Ramos (cell line): Measurements from ENCODE around the gene MRFAP1.
"Not testable (repeated sequence)": the region's sequence is repeated elsewhere in the genome, so short reads cannot be mapped to it uniquely, and the experiment has no call there.

Experiments
- in situ Hi-C: fragments of 300-500 bp; cut with MboI; formaldehyde crosslinking; loops from one replicate; pipeline ENCODE4 v1.14.3; 2022; ENCODE audit warnings: low sequenced_read_pairs; ENCODE audit not compliant: unreplicated experiment

Gene MRFAP1

DNA sequence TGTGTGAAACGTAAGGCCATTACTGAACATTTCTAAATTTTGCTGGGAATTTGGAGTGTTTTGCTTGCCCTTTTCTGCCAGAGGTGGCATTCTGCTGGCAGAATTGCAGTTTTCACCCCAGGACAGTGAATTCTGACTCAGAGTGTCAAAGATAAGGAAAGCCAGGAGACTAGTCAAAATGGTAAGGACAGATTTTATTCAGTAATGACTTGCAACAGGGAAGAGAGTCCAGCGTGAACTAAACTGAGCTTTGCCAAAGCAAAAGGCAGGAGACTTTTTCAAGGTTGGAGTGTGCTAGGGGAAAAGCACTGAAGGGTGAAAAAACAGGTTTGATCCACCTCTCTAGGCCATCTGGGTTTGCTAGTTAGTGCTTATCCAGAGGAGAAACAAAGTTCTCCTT is 19.4 kb downstream of the MRFAP1 start:
- in situ Hi-C loops = no loop called here

DNA sequence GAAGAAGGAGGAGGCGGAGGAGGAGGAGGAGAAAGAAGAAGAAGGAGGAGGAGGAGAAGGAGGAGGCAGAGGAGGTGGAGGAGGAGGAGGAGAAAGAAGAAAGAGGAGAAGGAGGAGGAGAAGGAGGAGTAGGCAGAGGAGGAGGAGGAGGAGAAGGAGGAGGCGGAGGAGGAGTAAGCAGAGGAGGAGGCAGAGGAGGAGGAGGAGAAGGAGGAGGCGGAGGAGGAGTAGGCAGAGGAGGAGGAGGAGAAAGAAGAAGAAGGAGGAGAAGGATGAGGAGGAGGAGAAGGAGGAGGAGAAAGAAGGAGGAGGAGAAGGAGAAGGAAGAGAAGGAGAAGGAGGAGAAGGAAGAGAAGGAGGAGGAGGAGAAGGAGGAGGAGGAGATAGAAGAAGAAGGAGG is 19.9 kb downstream of the MRFAP1 start:
- in situ Hi-C loops = no loop called here

DNA sequence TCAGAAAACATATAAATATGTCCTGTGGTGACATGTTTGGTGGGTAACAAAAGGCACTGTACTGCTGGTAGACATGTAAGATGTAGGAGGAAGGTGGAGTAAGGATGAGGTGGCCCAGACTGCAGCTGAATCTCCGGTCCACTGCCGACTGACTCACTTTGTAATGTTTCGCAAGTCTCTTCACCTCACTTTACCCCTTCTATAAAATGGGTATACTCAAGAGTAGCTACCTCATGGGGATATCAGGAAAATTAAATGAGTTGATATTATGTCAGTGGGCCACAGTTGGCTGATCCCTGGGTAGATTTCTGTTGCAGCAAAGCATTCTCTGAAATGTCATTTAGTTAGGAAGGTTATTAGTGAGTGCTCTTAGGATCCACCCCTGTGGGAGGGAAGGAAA is 22.1 kb downstream of the MRFAP1 start:
- in situ Hi-C loops = no loop called here

DNA sequence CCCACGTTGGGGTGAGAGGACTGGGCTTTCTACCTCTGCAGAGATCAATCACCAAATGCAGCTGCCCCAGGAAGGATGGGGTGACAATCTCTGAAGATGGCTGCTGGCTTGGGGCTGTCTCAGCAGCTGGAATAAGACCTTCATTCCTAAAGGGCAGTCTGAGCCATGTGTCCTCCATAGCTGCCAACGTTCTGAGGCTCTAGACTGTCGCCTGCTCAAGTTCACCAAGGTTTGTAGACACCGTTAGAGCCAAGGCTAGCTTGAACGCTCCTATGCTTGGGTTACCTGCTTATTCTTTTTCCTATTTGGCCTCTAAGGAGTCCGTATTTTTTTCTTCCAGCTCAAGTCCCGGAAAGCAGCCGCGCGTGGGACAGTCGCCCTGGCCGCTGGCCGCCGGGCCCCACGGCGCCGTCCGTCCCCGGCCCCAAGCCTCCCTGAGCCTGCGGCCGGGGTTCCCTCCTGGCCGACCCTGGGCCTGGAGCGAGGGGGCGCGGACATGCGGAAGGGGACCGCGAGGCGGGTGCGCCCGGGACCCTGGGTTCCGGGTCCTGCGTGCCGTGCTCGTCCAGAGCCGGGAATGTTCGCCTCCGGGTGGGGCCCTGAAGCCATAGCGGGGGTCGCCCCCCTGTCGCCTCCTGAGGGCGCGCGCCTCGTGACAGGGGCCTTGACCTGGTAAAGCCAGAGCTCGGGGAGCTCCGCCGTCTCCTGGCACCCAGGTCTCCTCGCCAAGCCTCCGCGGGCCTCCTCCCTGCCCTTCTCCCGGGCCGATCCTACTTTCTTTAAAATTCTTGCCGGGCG is 23.3 kb downstream of the MRFAP1 start:
- in situ Hi-C loops = no loop called here

DNA sequence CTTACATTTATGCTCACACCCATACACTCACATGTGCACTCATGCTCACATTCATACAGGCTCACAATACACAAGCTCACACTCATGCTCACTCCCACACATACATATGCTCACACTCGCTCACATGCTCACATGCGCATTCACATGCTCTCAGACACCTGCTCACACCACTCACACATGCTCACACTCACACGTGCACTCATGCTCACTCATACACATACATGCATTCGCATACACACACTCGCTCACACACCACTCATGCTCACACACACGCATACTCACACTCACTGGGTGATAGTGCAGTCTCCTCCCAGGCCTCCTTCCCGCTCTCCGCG is 24.8 kb downstream of the MRFAP1 start:
- in situ Hi-C loops = no loop called here

DNA sequence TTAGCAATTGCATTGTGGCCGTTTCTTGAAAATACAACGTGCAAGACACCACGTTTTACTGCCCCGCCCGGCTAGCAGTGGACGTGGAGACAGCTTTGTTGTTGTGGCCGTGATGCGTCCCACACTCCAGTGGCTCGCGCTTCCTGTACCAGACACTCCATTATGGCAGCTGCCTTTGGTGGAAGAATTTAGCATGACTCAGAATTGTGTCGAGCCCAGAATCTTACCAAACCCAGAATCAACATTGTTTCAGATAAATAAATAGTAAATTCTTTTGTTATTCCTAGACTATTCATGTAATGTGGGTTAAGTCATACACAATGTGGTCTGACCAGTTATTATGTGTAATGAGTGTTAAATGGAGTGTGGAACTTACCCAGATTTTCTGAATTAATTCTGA is 27.9 kb downstream of the MRFAP1 start:
- in situ Hi-C loops = no loop called here

DNA sequence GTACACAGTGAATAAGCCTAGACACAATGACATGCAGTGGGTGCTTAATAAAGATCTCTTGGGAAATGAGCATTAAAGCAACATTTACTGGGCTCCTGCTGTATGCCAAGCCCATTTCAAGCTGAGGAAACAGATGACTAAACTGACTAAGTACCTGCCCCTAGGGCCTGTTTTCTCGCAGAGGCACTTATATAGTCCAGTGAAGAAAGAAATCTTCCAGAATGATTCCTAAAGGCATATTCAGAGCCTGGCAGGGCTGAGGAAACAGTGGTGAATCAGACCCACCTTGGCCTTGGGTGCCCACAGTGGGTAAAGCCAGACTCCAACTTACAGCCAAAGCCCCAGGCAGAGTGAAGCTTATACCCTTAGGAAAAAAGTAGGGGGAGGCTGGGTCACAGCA is 31.2 kb downstream of the MRFAP1 start:
- in situ Hi-C loops = no loop called here

DNA sequence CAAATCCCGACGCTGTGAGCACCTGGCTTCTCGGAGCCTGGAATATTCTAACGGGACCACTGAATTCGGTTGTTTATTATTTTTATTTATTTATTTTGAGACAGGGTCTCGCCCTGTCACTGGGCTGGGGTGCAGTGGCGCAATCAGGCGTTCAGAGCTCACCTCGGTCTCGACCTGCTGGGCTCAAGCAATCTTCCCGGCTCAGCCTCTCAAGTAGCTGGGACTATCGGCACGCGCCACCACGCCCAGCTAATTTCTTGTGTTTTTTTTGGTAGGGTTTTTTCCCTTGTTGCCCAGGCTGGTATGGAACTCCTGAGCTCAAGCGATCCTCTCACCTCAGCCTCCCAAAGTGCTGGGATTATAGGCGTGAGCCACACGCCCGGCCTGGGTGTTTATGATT is 31.6 kb downstream of the MRFAP1 start:
- in situ Hi-C loops = no loop called here

DNA sequence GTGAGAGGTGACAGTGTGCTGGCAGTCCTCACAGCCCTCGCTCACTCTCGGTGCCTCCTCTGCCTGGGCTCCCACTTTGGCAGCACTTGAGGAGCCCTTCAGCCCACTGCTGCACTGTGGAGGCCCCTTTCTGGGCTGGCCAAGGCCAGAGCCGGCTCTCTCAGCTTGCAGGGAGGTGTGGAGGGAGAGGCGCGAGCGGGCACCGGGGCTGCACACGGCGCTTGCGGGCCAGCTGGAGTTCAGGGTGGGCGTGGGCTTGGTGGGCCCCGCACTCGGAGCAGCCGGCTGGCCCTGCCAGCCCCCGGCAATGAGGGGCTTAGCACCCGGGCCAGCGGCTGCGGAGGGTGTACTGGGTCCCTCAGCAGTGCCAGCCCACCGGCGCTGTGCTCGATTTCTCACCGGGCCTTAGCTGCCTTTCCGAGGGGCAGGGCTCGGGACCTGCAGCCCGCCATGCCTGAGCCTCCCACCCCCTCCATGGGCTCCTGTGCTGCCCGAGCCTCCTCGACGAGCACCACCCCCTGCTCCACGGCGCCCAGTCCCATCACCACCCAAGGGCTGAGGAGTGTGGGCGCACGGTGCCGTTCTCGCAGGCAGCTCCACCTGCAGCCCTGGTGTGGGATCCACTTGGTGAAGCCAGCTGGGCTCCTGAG is 32.2 kb downstream of the MRFAP1 start:
- in situ Hi-C loops = not testable (repeated sequence)

DNA sequence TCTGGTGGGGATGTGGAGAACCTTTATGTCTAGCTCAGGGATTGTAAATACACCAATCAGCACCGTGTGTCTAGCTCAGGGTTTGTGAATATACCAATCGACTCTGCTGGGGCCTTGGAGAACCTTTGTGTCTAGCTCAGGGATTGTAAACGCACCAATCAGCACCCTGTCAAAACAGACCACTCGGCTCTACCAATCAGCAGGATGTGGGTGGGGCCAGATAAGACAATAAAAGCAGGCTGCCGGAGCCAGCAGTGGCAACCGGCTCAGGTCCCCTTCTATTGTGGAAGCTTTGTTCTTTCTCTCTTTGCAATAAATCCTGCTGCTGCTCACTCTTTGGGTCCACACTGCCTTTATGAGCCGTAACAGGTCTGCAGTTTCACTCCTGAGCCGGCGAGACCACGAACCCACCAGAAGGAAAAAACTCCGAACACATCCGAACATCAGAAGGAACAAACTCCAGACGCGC is 32.7 kb downstream of the MRFAP1 start:
- in situ Hi-C loops = not testable (repeated sequence)

DNA sequence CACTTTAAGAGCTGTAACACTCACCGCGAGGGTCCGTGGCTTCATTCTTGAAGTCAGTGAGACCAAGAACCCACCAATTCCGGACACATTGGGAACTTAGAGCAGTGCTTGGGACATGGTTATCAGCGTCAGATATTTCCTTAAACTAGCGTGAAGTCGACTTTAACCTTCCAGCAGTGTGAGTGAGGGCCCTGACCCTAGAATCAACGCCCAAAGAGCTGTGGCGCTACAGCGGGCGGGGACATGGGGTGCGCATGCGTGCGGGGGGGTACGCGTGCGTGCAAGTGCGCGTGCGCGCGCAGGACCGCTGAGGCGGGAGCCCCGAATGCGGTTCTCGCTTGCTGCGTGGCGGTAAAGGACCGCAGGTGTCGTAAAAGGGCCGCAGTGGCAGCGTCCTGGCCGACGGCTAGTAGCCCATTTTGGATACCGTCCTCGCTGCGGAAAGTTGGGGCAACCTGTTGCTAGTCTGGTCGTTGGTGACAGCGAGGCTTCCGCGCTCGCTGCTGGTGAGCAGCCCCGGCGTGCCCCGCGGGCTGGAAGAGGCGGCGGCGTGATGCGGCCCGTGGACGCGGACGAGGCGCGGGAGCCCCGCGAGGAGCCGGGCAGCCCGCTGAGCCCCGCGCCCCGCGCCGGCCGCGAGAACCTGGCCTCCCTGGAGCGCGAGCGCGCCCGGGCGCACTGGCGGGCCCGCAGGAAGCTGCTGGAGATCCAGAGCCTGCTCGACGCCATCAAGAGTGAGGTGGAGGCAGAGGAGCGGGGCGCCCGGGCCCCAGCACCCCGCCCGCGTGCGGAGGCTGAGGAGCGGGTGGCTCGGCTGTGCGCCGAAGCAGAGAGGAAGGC is 33.4 kb downstream of the MRFAP1 start:
- in situ Hi-C loops = no loop called here

DNA sequence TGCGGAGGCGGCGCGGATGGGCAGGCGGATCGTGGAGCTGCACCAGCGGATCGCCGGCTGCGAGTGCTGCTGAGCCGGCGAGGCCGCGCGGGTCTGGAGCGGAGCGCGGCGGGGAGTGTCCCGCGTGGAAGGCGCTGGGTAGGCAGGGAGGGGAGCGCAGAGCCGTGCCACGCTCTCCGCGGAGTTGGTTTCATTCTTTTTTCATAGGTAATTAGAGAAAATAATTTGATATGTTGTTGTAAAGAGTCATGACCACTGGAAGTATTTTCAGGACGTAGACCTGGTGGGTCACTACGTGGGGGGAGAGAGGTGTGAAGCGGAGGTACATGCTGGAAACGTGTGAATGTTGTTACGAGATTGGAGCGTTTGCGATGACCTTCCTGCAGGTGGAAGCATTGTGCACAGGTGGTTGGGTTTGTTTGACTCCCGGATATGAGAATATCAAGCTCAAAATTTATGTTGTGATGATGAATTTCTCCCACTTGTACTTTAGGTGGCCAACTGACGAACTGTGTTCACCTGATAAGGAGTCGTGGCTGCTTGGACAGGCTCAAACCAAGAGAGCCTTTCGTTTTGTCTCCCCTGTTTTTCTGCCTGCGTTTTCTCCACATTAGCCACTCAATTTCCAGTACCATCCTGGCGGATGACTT is 34.1 kb downstream of the MRFAP1 start:
- in situ Hi-C loops = no loop called here

DNA sequence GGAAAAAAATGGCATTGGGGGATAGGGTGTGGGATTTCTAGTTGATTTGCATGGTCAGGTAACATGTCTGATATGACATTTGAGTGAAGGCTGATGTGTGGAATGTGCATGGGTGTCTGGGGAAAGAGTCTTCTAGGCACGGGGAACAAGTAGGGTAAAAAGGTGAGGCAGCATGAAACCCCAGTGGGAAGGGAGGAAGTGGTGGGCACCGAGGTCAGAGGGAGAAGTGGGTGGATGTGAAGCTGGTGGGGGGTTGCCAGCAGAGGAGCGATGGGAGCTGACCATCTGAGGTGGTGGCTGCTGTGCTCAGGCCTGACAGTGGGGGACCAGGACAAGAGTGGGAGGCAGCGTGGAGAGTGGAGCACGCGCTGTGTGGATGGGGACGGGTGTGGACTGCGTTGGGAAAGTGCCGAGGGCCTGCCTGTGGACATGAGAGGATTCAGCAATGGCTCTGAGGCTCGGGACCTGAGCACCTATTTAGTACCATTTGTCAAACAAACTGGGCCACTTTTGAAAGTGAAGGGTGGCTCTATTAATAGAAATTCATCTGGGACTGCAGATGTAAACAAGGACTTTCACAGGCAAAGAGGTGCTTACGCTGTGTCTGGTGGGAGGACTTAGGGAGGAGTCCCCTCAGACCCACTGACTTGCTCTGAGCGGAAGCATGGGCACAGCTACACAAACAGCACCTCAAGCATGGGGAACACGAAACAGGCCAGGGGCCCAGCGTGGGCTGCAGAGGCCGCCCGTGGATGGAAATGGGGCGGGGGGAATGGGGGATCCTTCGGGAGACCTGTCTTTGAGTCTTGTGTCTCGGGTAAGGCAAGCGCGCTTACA is 36.5 kb downstream of the MRFAP1 start:
- in situ Hi-C loops = no loop called here

DNA sequence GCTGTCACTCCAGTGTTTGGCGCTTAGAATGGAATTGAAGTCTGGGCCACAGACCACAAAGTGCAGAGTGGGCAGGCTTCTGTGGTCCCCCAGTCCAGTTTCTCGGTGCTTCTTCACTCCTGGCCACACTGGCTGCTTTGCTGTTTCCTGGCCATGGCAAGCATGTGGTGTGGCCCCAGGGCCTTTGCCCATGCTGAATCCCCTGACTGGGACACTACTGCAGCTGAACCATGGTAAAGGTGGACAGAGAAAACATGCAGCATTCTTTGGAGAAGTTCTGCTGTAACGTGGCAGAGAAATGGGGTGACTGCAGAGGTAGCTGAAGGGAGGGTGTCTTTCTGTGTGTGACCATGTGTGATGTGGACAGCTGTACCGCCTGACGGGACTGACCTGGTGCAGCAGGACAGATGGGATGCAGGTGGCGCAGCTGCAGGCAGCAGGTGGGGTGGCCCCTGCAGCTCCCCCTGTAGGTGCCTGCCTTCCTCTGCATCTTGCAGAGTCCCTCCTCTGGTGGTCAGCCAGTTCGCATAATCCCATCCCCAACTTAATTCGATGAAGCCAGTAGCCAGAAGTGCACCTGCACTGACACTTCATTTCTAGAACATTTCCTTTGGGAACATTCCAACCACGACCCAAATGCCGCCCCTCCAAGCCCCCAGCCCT is 40.0 kb downstream of the MRFAP1 start:
- in situ Hi-C loops = no loop called here

DNA sequence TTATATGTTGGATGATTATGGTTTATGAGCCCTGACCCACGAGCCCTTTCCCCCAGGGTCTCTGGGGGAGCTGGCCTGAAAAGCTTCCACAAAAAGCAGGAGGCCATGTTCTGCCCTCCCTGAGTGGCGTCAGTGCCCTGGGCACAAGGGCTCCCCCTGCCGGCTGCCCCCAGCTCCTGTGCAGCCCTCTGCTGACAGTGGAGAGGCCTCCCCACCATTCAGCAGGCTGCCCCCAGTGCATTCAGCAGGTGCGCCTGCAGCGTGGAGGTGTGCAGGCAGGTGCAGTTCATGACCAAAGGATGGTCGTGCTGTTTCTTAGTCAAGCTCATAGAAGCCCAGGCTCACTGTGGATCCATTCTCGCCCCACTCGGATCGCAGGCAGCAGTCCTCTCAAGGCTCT is 40.7 kb downstream of the MRFAP1 start:
- in situ Hi-C loops = no loop called here

DNA sequence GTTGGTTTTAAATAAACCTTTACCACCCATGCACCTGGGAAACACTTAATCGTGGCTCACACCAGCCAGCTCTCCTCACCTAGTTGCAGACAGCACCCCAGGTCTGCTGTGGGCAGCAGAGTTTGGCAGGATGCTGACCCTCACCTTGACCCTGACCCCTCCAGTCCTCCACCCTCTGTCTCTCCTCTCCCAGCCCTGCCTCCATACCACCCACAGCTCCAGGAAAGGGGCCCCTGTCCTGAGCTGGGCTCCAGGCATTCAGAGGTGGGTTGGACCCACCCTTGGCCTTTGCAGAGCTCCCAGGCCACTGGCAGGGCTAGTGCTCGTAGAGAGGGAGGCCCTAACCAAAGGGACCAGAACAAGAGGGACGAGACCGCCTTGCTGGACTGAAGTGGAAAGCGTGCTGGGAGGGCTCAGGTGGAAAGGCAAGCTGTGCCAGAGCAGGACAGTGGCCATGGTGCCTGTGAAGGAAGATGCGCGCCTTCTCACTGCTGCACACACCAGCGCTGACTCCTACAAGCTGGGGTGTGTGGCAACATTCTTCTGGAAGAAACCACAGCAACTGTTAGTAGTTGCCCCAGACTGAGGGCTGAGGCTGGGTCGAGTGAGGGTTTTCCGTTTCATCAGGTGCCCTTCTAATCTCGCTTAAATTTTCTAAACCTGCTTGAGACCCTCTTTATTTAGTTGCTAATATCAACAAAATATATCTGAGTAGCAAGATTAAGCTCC is 42.5 kb downstream of the MRFAP1 start:
- in situ Hi-C loops = no loop called here

DNA sequence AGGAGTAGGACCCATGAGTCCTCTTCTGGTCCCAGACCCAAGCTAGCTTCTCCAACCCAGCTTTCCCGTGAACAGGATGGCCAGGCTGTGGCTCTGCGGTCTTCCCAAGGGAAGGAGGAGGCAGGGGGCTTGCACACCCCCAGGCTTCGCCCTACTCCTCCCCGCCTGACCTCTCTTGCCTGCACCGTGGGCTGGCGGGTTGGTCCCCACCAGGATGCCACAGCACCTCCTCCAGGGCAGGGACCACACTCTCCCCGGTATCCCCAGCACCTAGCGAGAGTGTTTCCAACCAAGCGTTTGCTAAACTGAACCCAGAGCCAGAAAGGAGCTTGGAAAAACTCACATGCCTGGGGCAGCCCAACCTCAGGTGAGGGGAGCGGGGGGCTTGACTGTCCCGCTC is 44.2 kb downstream of the MRFAP1 start:
- in situ Hi-C loops = no loop called here

DNA sequence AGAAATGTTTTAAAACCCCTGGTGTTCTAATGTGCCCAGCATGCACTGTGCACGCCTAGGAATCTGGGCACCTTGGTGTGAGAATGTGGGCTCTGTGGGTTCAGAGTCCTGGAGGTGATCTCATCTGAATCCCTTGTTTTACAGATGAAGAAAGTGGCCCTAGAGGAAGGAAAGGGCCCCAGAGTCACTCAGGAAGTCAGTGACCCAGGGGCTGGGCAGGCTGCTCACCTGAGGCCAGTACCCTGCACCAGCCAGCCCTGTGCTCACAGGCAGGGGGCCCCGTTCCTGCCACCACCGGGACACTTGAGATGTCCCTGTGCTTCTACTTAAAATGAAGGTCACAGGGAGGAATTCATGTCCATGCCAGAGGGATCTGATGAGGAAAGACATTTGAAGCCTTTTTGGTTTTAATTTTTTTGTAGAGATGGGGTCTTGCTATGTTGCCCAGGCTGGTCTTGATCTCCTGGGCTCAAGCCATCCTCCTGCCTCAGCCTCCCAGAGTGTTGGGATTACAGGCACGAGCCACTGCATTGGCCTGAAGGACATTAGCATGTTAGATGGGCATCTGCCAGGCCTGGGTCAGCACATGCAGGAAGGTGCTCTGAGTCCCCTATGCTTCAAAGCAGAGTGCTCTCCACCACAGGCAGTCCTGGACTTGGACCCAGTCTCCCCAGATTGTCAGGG is 45.8 kb downstream of the MRFAP1 start:
- in situ Hi-C loops = no loop called here
